Activated CD8-positive, alpha-beta T cell treated with anti-CD3 and anti-CD28 coated beads for 36 hours (primary cell): ENCODE measurements around the gene AFP. TPM values are rescaled to one million over a fixed set of nuclear protein-coding genes. Genes with fewer than 3 reads are reported as not detected.

Source experiments
- ATAC-seq: fragments of 200-7000 bp; cut with Tn5 transposase; one replicate; pipeline ENCODE4 v1.10.0; 2021; ENCODE audit warnings: mild to moderate bottlenecking, moderate library complexity
- CTCF ChIA-PET: fragments of 350-600 bp; sonication (Branson Sonifier 250); formaldehyde crosslinking; loops from one replicate; lab custom pipeline; 2021; ENCODE audit warnings: antibody characterized with exemption; lab: Charles Lee
- POLR2A ChIA-PET: fragments of 350-600 bp; sonication (Branson Sonifier 250); formaldehyde crosslinking; loops from one replicate; lab custom pipeline; 2021; ENCODE audit warnings: antibody characterized with exemption; lab: Charles Lee
- DNase-seq: peaks from one replicate; pipeline ENCODE4 v3.0.0-alpha.2; 2020
- H3K27ac Mint-ChIP-seq: one replicate; pipeline ENCODE4 v1.8.0; 2021; ENCODE audit warnings: mild to moderate bottlenecking, mixed read lengths
- H3K27me3 Mint-ChIP-seq: one replicate; pipeline ENCODE4 v1.8.0; 2021; ENCODE audit warnings: mixed read lengths
- H3K36me3 Mint-ChIP-seq: one replicate; pipeline ENCODE4 v1.8.0; 2021; ENCODE audit warnings: low read depth, mixed read lengths
- H3K4me1 Mint-ChIP-seq: one replicate; pipeline ENCODE4 v1.8.0; 2021; ENCODE audit warnings: low read depth, mixed read lengths
- H3K4me3 Mint-ChIP-seq: one replicate; pipeline ENCODE4 v1.8.0; 2021; ENCODE audit warnings: mild to moderate bottlenecking, moderate library complexity, mixed read lengths
- H3K9me3 Mint-ChIP-seq: one replicate; pipeline ENCODE4 v1.8.0; 2021; ENCODE audit warnings: mixed read lengths
- CTCF ChIP-seq: fragments of 200-600 bp; IDR thresholded peaks from one replicate; pipeline ENCODE4 v1.8.0; 2022; ENCODE audit warnings: antibody characterized with exemption, mild to moderate bottlenecking
- intact Hi-C: fragments of 100-400 bp; cut with micrococcal nuclease; formaldehyde crosslinking; loops from one replicate; pipeline ENCODE4 v1.10.0; 2022
- total RNA-seq, 2 experiments: library from RNA; stranded (reverse); gene quantifications; one replicate each; pipeline ENCODE4 v1.2.3, GENCODE V29; 2021

Gene AFP
- total RNA-seq, 2 experiments from 2014 or later = not detected

DNA sequence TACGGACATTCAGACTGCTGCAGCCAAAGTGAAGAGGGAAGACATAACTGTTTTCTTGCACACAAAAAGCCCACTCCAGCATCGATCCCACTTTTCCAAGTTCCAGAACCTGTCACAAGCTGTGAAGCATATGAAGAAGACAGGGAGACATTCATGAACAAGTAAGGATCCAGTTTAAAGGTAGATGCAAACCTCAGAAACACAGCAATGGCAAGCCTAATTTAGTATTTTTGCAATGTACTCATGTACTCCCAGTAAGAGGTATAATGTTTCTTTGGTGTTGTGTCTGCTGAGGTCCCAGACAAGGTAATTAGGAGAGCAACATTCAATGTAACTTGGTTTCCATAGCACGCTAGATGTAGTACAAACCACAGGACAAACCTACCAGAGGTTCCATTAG is 4.6 kb downstream of the AFP start:
- ChIA-PET POLR2A (no interaction called here), CTCF (no interaction called here)
- Mint-ChIP-seq H3K4me1 (no peaks in the 10 kb centered on the region), H3K36me3 (no peaks in the 10 kb centered on the region), H3K9me3 (no peaks in the 10 kb centered on the region), H3K4me3 (no peak overlapping the region), H3K27ac (no peak overlapping the region), H3K27me3 (peaks cover 2% of the 10 kb centered on the region)
- DNase-seq = no peak
- intact Hi-C loops = no loop called here
- no peak for TF ChIP-seq CTCF
- ATAC-seq = no peak

GRCh38 chr4:73442275-73442674 is 6.3 kb downstream of the AFP start:
- no peaks in the 10 kb centered on the region for H3K4me1 Mint-ChIP-seq
- ATAC-seq = no peak
- intact Hi-C loops = no loop called here

GRCh38 chr4:73443224-73443623 is 7.2 kb downstream of the AFP start:
- ATAC-seq (no peak), DNase-seq (no peak)
- Mint-ChIP-seq H3K4me1 (no peaks in the 10 kb centered on the region), H3K4me3 (no peak overlapping the region), H3K9me3 (no peaks in the 10 kb centered on the region), H3K36me3 (no peaks in the 10 kb centered on the region), H3K27me3 (peaks cover 5% of the 10 kb centered on the region), H3K27ac (no peak overlapping the region)
- ChIA-PET CTCF (interaction anchor here (1.3 to 3.8 kb wide), 2 partner anchors 10 to 14 kb away, joined by 3 to 39 read pairs; no protein-coding TSS in a partner anchor), POLR2A (interaction anchor here (0.5 kb wide), 1 partner anchor 867 kb away, joined by 3 read pairs; no protein-coding TSS in a partner anchor)
- intact Hi-C loops = no loop called here
- no peak for TF ChIP-seq CTCF

More at GRCh38 chr4:73442275-73442674, 6.3 kb downstream of the AFP start:
- H3K4me3 Mint-ChIP-seq = no peak overlapping the region
- CTCF ChIA-PET = no interaction called here
- DNase-seq = no peak
- H3K27me3 Mint-ChIP-seq = peaks cover 2% of the 10 kb centered on the region
- H3K27ac Mint-ChIP-seq = no peak overlapping the region
- TF ChIP-seq CTCF = no peak
- POLR2A ChIA-PET = no interaction called here
- no peaks in the 10 kb centered on the region for H3K36me3 Mint-ChIP-seq
- no peaks in the 10 kb centered on the region for H3K9me3 Mint-ChIP-seq

- ChIA-PET POLR2A (no interaction called here), CTCF (interaction anchor here (0.7 to 3.8 kb wide), 34 partner anchors 8 to 443 kb away, joined by 3 to 39 read pairs (median 3); no protein-coding TSS in a partner anchor)
- intact Hi-C loops = loop anchor here (5.0 kb wide), 1 partner anchor 133 kb away; no protein-coding TSS in a partner anchor
- DNase-seq = no peak
- peaks cover 6% of the 10 kb centered on the region for H3K27me3 Mint-ChIP-seq
- no peak for TF ChIP-seq CTCF
- H3K27ac Mint-ChIP-seq = no peak overlapping the region
- no peaks in the 10 kb centered on the region for H3K36me3 Mint-ChIP-seq
- no peak overlapping the region for H3K4me3 Mint-ChIP-seq
- H3K4me1 Mint-ChIP-seq = no peaks in the 10 kb centered on the region
- no peaks in the 10 kb centered on the region for H3K9me3 Mint-ChIP-seq
- no peak for ATAC-seq
These were observed 9.6 kb downstream of the AFP start for GRCh38 chr4:73445383-73446335.
